Adrenal gland (tissue), 12 donors: ENCODE data around the gene TMEM42. TPM values are rescaled to one million over a fixed set of nuclear protein-coding genes. Genes with fewer than 3 reads are reported as not detected.

Source experiments
- DNase-seq, 7 donors: peaks; one replicate each; pipeline ENCODE4 v3.0.0-alpha.2; 2019 to 2020
- H3K27ac ChIP-seq, 5 donors: fragments of 200-600 bp; sonication (generic) in 4 of 5; 1 replicate in 3 of 5; 2 replicates in 2 of 5; pipeline versions ENCODE4 v1.5.1 to v1.8.0; 2016 to 2020; ENCODE audit warnings: mild to moderate bottlenecking in 1 of 5
- H3K27me3 ChIP-seq: fragments of 200-600 bp; 2 replicates; pipeline ENCODE4 v1.8.0; 2021
- H3K36me3 ChIP-seq, 2 donors: fragments of 200-600 bp; replicated peaks in 1 of 2; 1 replicate in 1 of 2; 2 replicates in 1 of 2; pipeline versions ENCODE4 v1.5.1 to v1.8.0; 2018 to 2022
- H3K4me1 ChIP-seq, 2 donors: fragments of 200-600 bp; replicated peaks in 1 of 2; 1 replicate in 1 of 2; 2 replicates in 1 of 2; pipeline versions ENCODE4 v1.5.1 to v1.8.0; 2018 to 2021
- H3K4me3 ChIP-seq, 4 donors: fragments of 200-600 bp; sonication (generic) in 3 of 4; one replicate each; pipeline ENCODE4 v1.5.1; 2016 to 2018
- H3K9me3 ChIP-seq, 3 donors: fragments of 200-600 bp; sonication (generic) in 1 of 3; replicated peaks in 1 of 3; 1 replicate in 2 of 3; 2 replicates in 1 of 3; pipeline versions ENCODE4 v1.5.1 to v1.8.0; 2016 to 2021
- POLR2A ChIP-seq, 2 donors: fragments of 450-650 bp; IDR thresholded peaks; one replicate each; pipeline ENCODE4 v1.6.1; 2017; ENCODE audit warnings: antibody characterized with exemption in 2 of 2, mild to moderate bottlenecking in 2 of 2, moderate library complexity in 1 of 2
- WGBS, 4 donors: extraction: QIAGEN DNeasy Blood & Tissue Kit in 2 of 4; methylation state at CpG; one replicate each; pipeline versions ENCODE4 v1.1.5 to v1.1.7; 2013 to 2017; 5-methylcytosine and 5-hydroxymethylcytosine counted together
- intact Hi-C, 2 donors: fragments of 100-400 bp; cut with DNase I; formaldehyde crosslinking; loops; one replicate each; pipeline versions ENCODE4 v1.14.1 to v1.15.0; 2022 to 2023
- polyA plus RNA-seq, 3 donors: library from polyadenylated mRNA; stranded (reverse); fragments of 200-250 nt in 2 of 3; fragments of 350-450 nt in 1 of 3; fragmentation: Illumina TruSeq in 1 of 3; extraction: RNeasy Lipid Tissue Mini Kit (QIAGEN cat#74804) in 1 of 3; gene quantifications; one replicate each; pipeline ENCODE4 v1.2.3, GENCODE V29; 2013 to 2014
- total RNA-seq, 9 donors: library from RNA; depleted of rRNA in 4 of 9; stranded (reverse); fragments of >200 nt in 4 of 9; fragments of 120-200 nt in 1 of 9; fragmentation: NEBNext Ultra II Directional in 1 of 9; extraction: Animal tissue kit (Norgen Biotek cat#: 25700) in 1 of 9; gene quantifications; one replicate each; pipeline versions ENCODE4 v1.1.0 to v1.2.4, GENCODE V29; 2013 to 2023
- TF ChIP-seq, protein P1 (sequence below), 6 experiments: fragments of 450-650 bp in 4 of 6; fragments of 200-600 bp in 2 of 6; sonication (generic) in 1 of 6; IDR thresholded peaks; 1 replicate in 5 of 6; 2 replicates in 1 of 6; pipeline versions ENCODE4 v1.5.1 to v1.8.0; 2016 to 2021; ENCODE audit warnings: antibody characterized with exemption in 6 of 6, mild to moderate bottlenecking in 2 of 6, moderate library complexity in 1 of 6
- donor health status: healthy with polysubstance abuse.
- donor health status: Bipolar disorder and iron deficiency.
- donor health status: DM: yes; HTN: yes; CAD: no.
- donor health status: DM: no; HTN: no; CAD: no.
- donor health status: DM: no; HTN: no; CAD: no.
- donor health status: DM: yes; HTN: yes; CAD: no.

Gene TMEM42
- total and polyA plus RNA-seq, 12 donors = 7.5 to 41.7 (median 29.5) TPM

GRCh38 chr3:44902628-44903027, 40.9 kb downstream of the TMEM42 start:
- Histone ChIP-seq H3K4me1 (no peaks in the 10 kb centered on the region), H3K27ac (no peak overlapping the region), H3K36me3 (no peaks in the 10 kb centered on the region), H3K9me3 (no peaks in the 10 kb centered on the region), H3K27me3 (peaks cover 11% of the 10 kb centered on the region), H3K4me3 (no peak overlapping the region)
- intact Hi-C loops = no loop called here
- no peak for TF ChIP-seq POLR2A (IDR thresholded peaks at IDR 0.05)
- TF ChIP-seq, protein P1, sequence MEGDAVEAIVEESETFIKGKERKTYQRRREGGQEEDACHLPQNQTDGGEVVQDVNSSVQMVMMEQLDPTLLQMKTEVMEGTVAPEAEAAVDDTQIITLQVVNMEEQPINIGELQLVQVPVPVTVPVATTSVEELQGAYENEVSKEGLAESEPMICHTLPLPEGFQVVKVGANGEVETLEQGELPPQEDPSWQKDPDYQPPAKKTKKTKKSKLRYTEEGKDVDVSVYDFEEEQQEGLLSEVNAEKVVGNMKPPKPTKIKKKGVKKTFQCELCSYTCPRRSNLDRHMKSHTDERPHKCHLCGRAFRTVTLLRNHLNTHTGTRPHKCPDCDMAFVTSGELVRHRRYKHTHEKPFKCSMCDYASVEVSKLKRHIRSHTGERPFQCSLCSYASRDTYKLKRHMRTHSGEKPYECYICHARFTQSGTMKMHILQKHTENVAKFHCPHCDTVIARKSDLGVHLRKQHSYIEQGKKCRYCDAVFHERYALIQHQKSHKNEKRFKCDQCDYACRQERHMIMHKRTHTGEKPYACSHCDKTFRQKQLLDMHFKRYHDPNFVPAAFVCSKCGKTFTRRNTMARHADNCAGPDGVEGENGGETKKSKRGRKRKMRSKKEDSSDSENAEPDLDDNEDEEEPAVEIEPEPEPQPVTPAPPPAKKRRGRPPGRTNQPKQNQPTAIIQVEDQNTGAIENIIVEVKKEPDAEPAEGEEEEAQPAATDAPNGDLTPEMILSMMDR (IDR thresholded peaks at IDR 0.05) = no peak
- WGBS, 4 donors = 50 to 58% (median 51%) methylated on average over 4 of the region's 4 CpGs
- no peak for DNase-seq

GRCh38 chr3:44903314-44903713, 41.6 kb downstream of the TMEM42 start:
- H3K9me3 ChIP-seq = no peaks in the 10 kb centered on the region
- no peak overlapping the region for H3K4me3 ChIP-seq
- DNase-seq = no peak
- H3K36me3 ChIP-seq = no peaks in the 10 kb centered on the region
- peaks cover 11% of the 10 kb centered on the region for H3K27me3 ChIP-seq
- intact Hi-C loops = no loop called here
- no peaks in the 10 kb centered on the region for H3K4me1 ChIP-seq
- WGBS, 4 donors = 36 to 43% (median 40%) methylated on average over 2 of the region's 2 CpGs
- TF ChIP-seq, protein P1 (IDR thresholded peaks at IDR 0.05) = no peak
- H3K27ac ChIP-seq = no peak overlapping the region

DNA sequence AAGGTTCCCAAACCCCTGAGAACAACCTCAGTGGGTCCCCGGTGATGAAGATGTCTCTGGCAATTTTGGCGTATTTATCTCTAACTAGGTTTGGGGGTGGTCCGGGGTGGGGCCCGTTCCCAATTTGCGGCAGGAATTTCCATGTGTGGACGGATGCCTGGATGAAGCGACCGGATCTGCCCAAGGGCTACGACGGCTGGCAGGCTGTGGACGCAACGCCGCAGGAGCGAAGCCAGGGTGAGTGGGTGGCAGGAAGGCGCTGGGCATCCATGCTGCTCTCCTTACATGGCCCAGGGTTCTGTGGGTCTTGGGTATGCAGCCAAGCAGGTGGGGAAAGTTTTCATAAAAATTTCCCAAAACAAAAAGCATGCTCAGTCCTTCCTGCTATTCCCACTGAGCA, 42.0 kb downstream of the TMEM42 start:
- Histone ChIP-seq H3K4me3 (no peak overlapping the region), H3K27me3 (peaks cover 8% of the 10 kb centered on the region), H3K27ac (no peak overlapping the region), H3K4me1 (no peaks in the 10 kb centered on the region), H3K9me3 (no peaks in the 10 kb centered on the region), H3K36me3 (no peaks in the 10 kb centered on the region)
- intact Hi-C loops = no loop called here
- WGBS, 4 donors = 87 to 88% (median 88%) methylated on average over 14 to 15 of the region's 15 CpGs
- no peak for DNase-seq
- TF ChIP-seq, protein P1 (IDR thresholded peaks at IDR 0.05) = no peak
- no peak for TF ChIP-seq POLR2A (IDR thresholded peaks at IDR 0.05)

DNA sequence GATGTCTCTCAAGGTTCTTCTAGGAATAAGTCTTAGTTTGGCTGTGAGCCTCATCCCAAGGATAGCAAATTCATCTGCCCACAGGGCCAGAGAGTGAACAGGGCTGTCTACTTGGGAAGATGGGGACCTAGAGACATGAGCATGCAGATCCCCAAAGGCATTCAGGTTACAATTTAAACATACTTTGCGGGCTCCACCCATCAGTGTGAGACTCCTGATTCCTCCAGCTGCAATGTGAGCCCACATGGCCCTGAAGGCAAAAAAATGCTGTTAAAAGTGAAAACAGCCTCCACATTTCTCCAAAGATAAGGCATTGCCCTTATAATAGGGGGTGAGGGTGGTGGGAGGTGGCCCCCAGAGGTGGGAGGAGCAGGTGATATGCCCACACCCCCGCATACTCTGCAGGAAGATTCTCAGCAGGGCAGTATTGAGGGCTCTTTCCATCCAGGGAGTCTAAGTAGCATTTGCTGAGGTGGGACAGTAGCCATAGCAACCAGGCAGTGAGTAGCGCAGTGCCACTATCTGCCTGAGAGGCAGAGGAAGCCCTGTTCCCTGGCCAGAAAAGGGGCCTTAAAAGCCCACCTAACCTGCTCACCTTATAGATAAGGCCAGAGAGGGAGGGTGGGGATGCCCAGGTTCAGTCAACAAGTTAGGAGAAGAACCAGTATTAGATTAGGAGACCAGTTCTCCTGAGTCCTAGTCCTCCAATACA, 43.9 kb downstream of the TMEM42 start:
- Histone ChIP-seq H3K36me3 (no peaks in the 10 kb centered on the region), H3K27ac (no peak overlapping the region), H3K27me3 (peaks cover 5% of the 10 kb centered on the region), H3K4me3 (no peak overlapping the region), H3K9me3 (no peaks in the 10 kb centered on the region), H3K4me1 (no peaks in the 10 kb centered on the region)
- TF ChIP-seq, protein P1 (IDR thresholded peaks at IDR 0.05) = no peak
- no peak for TF ChIP-seq POLR2A (IDR thresholded peaks at IDR 0.05)
- 69 to 97% (median 77%) methylated on average over 3 of the region's 3 CpGs for WGBS, 4 donors
- DNase-seq = no peak
- intact Hi-C loops = no loop called here
